ENCODE data around the gene TNS3.

DNA sequence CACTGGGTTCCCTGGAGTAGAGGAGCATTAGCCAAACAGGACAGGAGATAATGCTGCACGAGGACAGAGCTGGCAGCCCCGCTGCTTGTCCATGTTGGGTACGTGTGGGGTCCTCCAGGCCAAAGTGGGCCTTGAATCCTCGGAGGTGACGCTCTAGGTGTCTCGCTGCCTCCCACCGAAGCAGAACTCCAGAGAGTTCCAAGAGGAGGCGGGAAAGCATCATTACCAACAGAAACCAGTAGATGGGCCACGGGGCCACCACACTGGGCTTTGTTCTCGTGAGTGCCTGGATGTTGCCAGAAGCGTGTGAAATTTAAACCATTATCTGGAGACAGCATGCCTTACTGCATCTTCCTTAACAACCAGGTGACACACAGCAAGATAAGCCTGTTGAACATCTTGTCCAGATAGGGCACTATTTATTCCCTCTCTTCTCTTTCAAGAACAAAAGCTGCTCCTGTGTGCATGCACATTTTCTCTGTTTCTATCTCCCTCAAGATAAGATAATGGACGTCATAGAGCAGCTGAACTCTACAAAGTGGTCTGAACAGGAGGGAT lies 56.8 kb downstream of the TNS3 start:
- TF ChIP-seq, protein P1, sequence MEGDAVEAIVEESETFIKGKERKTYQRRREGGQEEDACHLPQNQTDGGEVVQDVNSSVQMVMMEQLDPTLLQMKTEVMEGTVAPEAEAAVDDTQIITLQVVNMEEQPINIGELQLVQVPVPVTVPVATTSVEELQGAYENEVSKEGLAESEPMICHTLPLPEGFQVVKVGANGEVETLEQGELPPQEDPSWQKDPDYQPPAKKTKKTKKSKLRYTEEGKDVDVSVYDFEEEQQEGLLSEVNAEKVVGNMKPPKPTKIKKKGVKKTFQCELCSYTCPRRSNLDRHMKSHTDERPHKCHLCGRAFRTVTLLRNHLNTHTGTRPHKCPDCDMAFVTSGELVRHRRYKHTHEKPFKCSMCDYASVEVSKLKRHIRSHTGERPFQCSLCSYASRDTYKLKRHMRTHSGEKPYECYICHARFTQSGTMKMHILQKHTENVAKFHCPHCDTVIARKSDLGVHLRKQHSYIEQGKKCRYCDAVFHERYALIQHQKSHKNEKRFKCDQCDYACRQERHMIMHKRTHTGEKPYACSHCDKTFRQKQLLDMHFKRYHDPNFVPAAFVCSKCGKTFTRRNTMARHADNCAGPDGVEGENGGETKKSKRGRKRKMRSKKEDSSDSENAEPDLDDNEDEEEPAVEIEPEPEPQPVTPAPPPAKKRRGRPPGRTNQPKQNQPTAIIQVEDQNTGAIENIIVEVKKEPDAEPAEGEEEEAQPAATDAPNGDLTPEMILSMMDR (IDR thresholded peaks at IDR 0.05; ENCODE audit: insufficient read depth, low read length), result no peak
- no peak for TF ChIP-seq REST (IDR thresholded peaks at IDR 0.05; ENCODE audit: insufficient replicate concordance, low read depth)

Data from HL-60 (cell line).